ENCODE results near the gene GADD45G.

GADD45G gene

DNA sequence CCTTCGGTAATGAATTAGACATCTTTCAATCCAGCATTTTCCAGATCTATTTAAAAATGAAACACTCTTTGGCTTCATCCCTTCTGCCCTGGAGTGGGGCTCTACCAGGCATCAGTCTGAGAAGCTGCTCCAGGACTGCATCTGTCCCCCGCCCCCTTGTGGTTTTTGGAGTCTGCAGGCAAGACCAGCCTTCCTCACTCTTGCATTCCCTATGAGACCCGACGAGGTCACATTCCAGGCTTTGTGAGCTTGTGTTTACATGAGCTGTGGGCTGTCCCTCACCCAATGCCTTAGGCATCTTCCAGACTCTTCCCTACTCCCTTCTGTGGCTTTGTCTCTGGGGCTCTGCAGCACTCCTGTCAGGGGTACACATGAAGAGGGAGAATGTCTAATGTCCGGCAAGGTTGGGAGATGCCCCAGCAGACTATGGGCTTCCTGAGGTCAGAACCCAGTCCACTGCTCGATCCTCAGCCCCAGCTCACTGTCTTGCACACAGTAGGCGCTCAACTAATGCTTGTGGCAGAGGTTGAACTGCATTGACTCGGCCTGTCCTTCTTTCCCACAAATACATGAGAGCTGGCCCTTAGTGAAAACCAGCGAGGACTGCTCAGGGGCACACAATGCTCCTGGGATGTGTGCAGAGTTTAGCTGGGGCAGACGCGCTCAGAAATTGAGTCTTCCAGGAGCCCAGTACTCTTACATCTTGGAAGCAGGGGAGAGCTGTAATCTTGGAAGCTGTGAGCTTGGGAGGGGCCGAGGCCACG, 11.7 kb upstream of the GADD45G start:
- no peak for DNase-seq

DNA sequence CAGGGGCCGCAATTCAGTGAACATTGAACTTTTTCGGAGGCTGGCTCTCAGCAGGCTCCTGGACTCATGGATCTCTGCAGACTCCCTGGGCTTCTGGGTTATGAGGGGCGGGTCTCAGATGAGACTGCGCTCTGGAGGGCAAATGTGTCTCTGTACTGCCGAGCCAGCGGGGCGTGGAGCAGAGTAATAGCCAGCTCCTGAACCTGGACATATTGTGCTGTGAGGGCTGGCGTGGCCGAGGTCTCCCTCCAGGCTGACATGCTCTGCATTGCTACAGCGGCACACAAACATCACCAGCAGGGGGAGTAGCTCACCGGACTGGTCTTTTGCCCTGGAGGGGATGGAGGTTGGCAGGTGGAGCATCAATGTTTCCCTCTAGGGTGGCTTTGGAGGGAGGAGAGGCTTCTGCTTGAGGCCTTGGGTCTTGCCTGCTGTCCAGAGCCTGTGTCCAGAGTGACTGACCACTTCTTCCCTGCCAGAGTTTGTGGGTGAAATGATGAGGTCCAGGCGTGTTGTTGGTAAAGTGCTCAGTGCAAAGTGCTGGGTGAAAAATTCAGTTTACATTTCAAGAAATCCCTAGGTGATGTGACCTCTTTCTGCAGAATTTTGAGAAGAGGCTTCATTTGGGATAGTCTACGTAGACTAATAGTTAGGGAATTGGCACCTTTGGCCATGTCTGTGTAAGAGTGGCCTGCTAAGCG, 10.9 kb upstream of the GADD45G start:
- DNase-seq, result peak; percentile 64

GRCh38 chr9:89594811-89595550, 9.8 kb upstream of the GADD45G start:
- no peak for DNase-seq

DNA sequence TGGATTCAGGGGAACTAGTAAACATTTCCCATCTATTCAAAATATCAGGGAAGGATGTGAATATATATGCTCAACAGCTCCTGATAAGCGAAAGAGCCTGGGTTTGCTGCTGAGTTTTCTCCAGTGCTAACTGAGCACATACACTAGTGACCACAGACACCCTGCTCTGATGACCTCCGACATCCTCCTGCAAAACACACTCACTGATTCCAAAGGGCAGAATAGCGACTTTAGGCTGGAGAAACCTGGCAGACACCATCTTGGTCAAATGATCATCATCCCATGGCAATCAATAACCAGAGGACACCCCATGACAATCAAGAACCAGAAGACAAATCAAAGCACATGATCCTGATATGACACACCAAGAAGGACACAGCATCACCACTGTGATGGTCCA, 9.2 kb upstream of the GADD45G start:
- DNase-seq, result no peak

DNA sequence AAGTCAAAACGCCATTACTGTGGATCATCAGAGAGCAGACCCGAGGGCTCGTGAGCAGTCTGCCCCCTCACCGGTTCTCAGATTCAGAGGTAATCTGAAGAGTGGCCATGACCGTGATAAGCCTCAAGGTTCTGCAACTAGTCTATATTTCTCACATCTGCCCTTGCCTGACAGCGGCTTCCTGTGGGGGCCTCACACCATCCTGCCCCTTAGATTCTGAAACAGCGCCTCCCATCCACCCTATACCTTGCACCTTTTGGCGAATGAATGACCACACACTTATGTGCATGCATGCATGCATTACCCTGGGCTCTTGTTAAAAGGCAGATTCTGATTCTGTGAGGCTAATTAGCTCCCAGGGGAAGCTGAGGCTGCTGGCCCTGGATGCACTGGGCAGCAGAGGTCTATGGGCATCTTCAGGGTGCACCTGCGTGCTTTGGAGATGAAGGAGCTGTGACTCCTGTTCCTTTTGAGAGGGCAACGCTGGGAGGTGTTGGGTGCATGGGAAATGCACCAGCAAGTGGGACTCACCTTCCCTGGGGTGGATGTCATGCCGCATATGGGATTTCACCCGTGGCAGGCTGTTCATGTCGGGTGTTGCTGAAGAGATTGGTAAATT, 7.8 kb upstream of the GADD45G start:
- DNase-seq, result no peak

GRCh38 chr9:89597711-89598362, 7.0 kb upstream of the GADD45G start:
- DNase-seq, result peak; percentile 45

DNA sequence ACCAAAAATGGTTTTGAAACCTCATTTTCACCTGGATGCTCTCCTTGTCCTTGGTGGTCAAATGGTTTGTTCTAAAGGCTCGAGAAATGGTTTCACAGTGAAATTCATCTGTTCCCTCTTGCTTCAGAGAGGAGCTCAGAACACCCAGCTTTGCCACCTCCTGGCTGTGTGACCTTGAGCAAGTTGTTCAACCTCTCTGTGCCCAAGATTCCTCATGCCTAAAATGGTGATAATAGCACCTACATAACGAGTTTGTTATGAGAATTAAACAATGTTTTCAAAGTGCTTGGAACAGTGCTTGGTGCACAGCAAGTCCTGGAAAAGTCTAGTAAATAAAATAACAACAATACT, 6.5 kb upstream of the GADD45G start:
- DNase-seq, result no peak

DNA sequence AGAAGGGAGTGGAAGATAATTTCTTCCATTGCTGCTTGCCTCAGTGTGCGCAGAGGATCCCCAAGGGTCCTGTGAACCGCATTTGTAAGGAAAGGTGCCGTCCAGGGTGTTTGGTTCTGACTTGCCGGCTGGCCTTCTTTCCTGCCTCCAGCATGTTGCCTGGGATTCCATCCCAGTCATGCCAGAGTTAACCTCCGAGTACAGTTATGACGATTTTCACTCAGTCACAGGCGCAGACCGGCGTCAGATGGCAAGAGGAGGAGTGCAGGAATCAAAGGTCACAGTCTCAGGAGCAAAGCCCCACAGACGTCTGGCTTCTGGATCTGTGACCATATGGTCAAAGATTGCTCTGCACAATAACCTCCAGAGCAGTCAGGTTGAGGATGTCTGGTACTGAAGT, 5.9 kb upstream of the GADD45G start:
- DNase-seq, result no peak

- no peak for DNase-seq
These were observed 4.0 kb upstream of the GADD45G start for GRCh38 chr9:89600831-89601230.

DNA sequence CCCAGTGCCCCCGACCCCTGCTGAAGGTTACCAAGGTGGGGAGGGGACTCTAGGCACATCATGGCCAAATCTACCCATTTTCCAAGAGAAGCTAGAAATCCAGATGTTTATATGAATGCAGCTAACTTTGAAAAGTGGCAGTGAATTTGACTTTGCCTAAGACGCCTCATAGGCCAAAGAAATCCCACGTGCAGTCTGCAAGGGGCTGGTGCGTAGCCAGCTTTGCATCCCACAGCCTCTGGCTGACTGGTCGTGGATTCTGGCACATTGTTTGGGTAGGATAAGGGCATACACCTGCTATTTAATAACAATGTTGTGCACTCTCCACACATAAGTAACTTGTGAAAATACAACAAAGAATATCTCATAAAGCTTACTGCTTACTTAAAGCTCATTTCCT, 3.5 kb upstream of the GADD45G start:
- no peak for DNase-seq

DNA sequence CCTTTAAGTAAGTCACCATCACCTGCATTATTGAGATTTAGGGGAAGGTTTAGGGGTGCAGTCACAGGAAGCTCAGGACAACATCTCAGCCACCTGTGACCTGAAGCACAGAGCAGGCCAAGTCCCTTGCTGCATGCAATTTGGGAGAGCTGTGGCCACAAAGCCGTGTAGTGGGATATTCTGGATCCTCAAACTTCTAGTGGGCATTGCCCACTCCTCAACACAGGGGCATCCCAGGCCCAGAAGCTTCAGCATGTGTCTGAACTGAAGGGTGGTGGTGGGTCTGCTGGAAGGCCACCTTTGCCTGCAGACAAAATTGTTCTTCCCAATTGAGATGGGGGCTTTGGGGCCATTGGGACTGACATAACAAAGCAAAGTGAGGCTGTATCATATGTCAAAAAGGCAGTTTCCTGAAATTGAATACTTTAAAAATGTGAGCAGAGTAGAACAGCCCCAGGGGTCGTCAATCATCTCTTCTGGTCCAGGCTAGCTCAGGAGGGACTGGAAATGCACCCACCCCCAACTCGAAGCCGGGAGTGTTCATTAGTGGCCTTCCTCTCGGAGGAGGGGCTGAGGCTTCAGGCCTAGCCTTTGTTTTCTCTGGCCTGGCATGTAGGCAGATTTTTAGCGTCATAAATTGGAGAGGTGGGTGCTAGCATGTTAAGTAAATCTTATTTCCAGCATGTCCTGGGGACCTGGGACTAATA, 2.8 kb upstream of the GADD45G start:
- DNase-seq, result no peak

DNA sequence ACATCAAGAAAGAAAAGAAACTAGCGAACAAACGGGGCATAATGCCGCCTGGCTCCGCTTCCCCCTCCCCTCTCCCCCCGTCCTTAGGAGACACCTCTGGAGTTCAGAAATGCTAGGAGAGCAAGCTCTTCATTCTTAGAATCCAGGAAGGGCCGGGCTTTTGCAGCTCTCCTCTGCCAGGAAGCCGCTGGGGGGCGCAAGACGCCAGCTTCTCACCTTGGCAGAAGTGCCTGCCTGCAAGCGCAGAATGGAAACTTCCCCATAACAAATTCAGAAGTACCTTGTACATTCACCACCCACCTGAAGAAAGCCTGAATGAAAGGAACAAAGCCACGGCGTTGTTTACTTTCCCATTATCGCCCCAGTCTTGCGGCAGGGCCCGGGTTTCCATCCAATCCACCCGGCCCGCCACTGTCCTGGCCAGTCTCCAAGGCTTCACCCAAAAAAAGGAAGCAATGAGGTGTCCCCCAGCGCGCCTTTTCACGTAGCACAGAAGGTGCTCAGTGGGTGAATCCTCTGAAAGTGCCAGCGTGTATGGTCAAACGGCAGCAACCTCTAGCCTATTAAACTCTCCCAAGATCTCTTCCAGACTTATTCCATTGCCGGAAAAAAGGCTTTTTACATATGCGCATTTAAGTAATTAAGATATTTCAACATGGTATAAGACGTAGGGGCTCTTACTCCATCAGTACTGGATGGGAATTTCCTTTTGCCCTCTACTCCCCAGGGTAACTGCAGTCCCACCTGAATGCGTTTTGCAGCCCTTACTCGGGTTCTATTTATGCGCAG, 1.6 kb upstream of the GADD45G start:
- peak; percentile 87 for DNase-seq

GRCh38 chr9:89603767-89604665, 796 bp upstream of the GADD45G start:
- peak; percentile 21 for DNase-seq

GRCh38 chr9:89605465-89606048, 745 bp downstream of the GADD45G start:
- DNase-seq, result peak; percentile 66

DNA sequence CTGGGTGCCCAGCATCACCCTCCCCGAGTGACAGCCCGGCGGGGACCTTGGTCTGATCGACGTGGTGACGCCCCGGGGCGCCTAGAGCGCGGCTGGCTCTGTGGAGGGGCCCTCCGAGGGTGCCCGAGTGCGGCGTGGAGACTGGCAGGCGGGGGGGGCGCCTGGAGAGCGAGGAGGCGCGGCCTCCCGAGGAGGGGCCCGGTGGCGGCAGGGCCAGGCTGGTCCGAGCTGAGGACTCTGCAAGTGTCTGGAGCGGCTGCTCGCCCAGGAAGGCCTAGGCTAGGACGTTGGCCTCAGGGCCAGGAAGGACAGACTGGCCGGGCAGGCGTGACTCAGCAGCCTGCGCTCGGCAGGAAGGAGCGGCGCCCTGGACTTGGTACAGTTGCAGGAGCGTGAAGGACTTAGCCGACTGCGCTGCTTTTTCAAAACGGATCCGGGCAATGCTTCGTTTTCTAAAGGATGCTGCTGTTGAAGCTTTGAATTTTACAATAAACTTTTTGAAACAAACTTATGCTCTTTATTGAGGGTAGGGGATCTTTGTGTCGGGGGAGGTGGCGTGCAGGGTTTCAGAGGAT, 1.3 kb downstream of the GADD45G start:
- peak; percentile 38 for DNase-seq

DNA sequence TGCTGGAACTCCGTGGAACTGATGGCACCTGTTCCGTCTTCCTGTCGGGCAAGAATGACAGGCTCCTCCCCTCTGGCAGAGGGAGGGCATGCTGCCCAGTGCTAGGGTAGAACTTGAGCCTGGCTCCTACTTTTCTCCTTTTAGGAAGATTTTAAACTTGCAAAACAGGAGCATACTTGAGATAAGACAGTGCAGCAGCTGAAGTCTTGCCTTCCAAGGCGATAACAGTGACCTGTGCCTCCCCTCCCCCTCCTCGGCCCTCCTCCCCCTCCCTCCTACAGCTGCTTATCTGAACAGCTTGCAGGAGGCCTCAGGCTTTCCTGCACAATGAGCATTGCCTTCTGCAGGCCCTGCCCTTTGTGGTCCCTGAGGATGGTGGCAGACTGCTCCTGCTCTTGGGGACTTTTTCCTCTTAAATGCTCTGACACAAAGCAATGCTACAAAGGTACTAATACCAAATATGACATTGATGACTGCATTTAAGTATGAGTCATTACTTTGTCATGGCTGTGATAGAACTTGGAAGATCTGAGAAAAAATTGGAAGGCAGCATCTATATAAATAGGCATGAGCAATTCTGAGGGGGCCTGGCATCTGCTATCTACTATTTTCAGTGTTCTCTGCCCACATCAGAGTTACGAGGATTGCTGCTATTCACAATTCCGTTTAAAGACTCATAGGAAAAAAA, 2.0 kb downstream of the GADD45G start:
- peak; percentile 28 for DNase-seq

DNA sequence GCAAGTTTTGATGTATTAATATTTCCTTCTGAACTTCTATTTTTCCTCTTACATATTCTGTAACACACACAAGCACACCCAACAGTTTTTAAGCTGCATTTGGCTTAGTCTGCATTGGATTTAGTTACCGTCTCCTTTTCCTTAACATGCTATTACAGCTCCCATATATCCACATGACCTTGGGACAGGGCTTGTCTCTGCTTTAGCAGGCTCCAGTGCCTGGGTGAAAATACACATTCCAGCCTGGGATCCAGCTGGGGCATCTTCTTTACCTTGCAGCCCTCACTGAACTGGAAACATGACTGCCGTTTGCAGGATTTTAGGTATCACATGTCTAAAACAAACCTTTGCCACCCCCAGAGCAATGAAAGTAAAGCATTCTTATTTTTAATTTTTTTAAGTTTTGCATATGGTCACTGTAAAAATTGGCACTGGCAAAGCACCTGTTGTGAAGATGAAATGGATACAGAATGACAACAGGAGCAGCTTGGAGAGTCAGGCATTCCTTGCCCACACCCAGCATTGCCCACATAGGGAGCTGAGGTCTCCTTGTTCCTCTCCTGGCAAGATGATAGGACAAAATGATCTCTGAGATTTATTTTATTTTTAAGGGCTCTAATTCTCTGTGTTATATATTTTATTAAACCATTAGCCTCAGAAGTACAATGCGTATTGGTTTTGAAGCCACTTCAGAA, 4.0 kb downstream of the GADD45G start:
- no peak for DNase-seq

GRCh38 chr9:89609426-89610006, 4.7 kb downstream of the GADD45G start:
- no peak for DNase-seq

Measured in activated CD8-positive, alpha-beta memory T cell treated with anti-CD3 and anti-CD28 coated beads, Interleukin-2, amount 50 U/mL, for 4 hours (primary cell).